ENCODE data around the gene IGLL5. TPM values are rescaled to one million over a fixed set of nuclear protein-coding genes. Genes with fewer than 3 reads are reported as not detected.
A peak's percentile ranks its signal among the peaks of the same experiment; 100 is the strongest.

Gene IGLL5
- total RNA-seq, 1 donor, result not detected

- TF ChIP-seq CTCF (IDR thresholded peaks at IDR 0.05; ENCODE audit: insufficient read depth, low read depth, low read length), result no peak
- DNase-seq (ENCODE audit: low read depth), result no peak
- H3K4me3 ChIP-seq (ENCODE audit: low read depth, low read length), result no peak overlapping the region
These were observed 43.8 kb upstream of the IGLL5 start for GRCh38 chr22:22843848-22844247.

GRCh38 chr22:22847241-22847640 is 40.4 kb upstream of the IGLL5 start:
- TF ChIP-seq CTCF (IDR thresholded peaks at IDR 0.05; ENCODE audit: insufficient read depth, low read depth, low read length), result no peak
- DNase-seq (ENCODE audit: low read depth), result no peak
- H3K4me3 ChIP-seq (ENCODE audit: low read depth, low read length), result no peak overlapping the region

GRCh38 chr22:22848364-22848866 is 39.2 kb upstream of the IGLL5 start:
- peak; percentile 41 for DNase-seq (ENCODE audit: low read depth)
- peak; percentile 91 for TF ChIP-seq CTCF (IDR thresholded peaks at IDR 0.05; ENCODE audit: insufficient read depth, low read depth, low read length)
- H3K4me3 ChIP-seq (ENCODE audit: low read depth, low read length), result no peak overlapping the region

GRCh38 chr22:22849640-22850610 is 37.7 kb upstream of the IGLL5 start:
- no peak overlapping the region for H3K4me3 ChIP-seq (ENCODE audit: low read depth, low read length)
- no peak for TF ChIP-seq CTCF (IDR thresholded peaks at IDR 0.05; ENCODE audit: insufficient read depth, low read depth, low read length)

GRCh38 chr22:22851969-22852368 is 35.6 kb upstream of the IGLL5 start:
- TF ChIP-seq CTCF (IDR thresholded peaks at IDR 0.05; ENCODE audit: insufficient read depth, low read depth, low read length), result no peak
- DNase-seq (ENCODE audit: low read depth), result no peak
- no peak overlapping the region for H3K4me3 ChIP-seq (ENCODE audit: low read depth, low read length)

More at GRCh38 chr22:22849640-22850610, 37.7 kb upstream of the IGLL5 start:
- no peak for DNase-seq (ENCODE audit: low read depth)

- TF ChIP-seq CTCF (IDR thresholded peaks at IDR 0.05; ENCODE audit: insufficient read depth, low read depth, low read length), result no peak
- DNase-seq (ENCODE audit: low read depth), result no peak
- no peak overlapping the region for H3K4me3 ChIP-seq (ENCODE audit: low read depth, low read length)
These were observed 33.9 kb upstream of the IGLL5 start for GRCh38 chr22:22853713-22854112.
